Aorta (tissue), 5 donors: ENCODE data around the gene FOXC2. TPM values are rescaled to one million over a fixed set of nuclear protein-coding genes. Genes with fewer than 3 reads are reported as not detected.

Source experiments
- ATAC-seq: fragments of 200-7000 bp; cut with Tn5 transposase; one replicate; pipeline ENCODE4 v1.9.1; 2022; ENCODE audit warnings: moderate library complexity; ENCODE audit not compliant: low FRiP score
- DNase-seq, 2 donors: peaks; one replicate each; pipeline ENCODE4 v3.0.0-alpha.2; 2020
- H3K27ac ChIP-seq, 2 donors: one replicate each; pipeline ENCODE4 v1.5.1; 2013; ENCODE audit warnings: low read length in 2 of 2, mild to moderate bottlenecking in 2 of 2, moderate library complexity in 2 of 2, control low read depth in 1 of 2, inconsistent platforms in 1 of 2, low read depth in 1 of 2
- H3K27me3 ChIP-seq, 2 donors: one replicate each; pipeline ENCODE4 v1.6.1; 2013; ENCODE audit warnings: control low read depth in 1 of 2, low read length in 1 of 2, mild to moderate bottlenecking in 1 of 2, moderate library complexity in 1 of 2; ENCODE audit not compliant: insufficient read depth in 2 of 2, control insufficient read depth in 1 of 2
- H3K36me3 ChIP-seq, 2 donors: one replicate each; pipeline ENCODE4 v1.6.1; 2013; ENCODE audit warnings: control low read depth in 1 of 2, low read length in 1 of 2, mild to moderate bottlenecking in 1 of 2; ENCODE audit not compliant: insufficient read depth in 2 of 2, control insufficient read depth in 1 of 2
- H3K4me1 ChIP-seq, 2 donors: one replicate each; pipeline ENCODE4 v1.6.1; 2013; ENCODE audit warnings: low read length in 2 of 2, control low read depth in 1 of 2, mild to moderate bottlenecking in 1 of 2, moderate library complexity in 1 of 2; ENCODE audit not compliant: insufficient read depth in 2 of 2, control insufficient read depth in 1 of 2
- H3K4me3 ChIP-seq, 2 donors: one replicate each; pipeline ENCODE4 v1.5.1; 2013; ENCODE audit warnings: low read length in 2 of 2, control low read depth in 1 of 2, mild to moderate bottlenecking in 1 of 2
- H3K9me3 ChIP-seq: one replicate; pipeline ENCODE4 v1.6.1; 2013; ENCODE audit warnings: mild to moderate bottlenecking, low read length; ENCODE audit not compliant: control insufficient read depth
- WGBS, 2 donors: extraction: QIAGEN DNeasy Blood & Tissue Kit; methylation state at CpG; one replicate each; pipeline ENCODE4 v1.1.7; 2013; 5-methylcytosine and 5-hydroxymethylcytosine counted together
- intact Hi-C, 2 donors: fragments of 100-400 bp; cut with DNase I; formaldehyde crosslinking; loops; one replicate each; pipeline versions ENCODE4 v1.14.2 to v1.15.0; 2022
- polyA plus RNA-seq, 2 donors: library from polyadenylated mRNA; stranded (reverse); fragments of 200-250 nt; gene quantifications; one replicate each; pipeline ENCODE4 v1.2.3, GENCODE V29; 2013
- total RNA-seq, 2 donors: library from RNA; stranded (reverse); fragmentation: NEBNext Ultra II Directional; extraction: Animal tissue kit (Norgen Biotek cat#: 25700); gene quantifications; one replicate each; pipeline ENCODE4 v1.2.1, GENCODE V29; 2021
- donor health status: healthy with polysubstance abuse.
- donor health status: Bipolar disorder and iron deficiency.
- donor health status: DM: no; HTN: no; CAD: no.
- donor health status: DM: no; HTN: no; CAD: no.
- donor health status: DM: yes; HTN: yes; CAD: no.

FOXC2 gene
- total and polyA plus RNA-seq, 4 donors: 8.6 to 45.4 (median 25.9) TPM

- H3K9me3 ChIP-seq: no peaks in the 10 kb centered on the region
- H3K4me3 ChIP-seq: no peak overlapping the region
- ATAC-seq (no peak), DNase-seq (no peak)
- 76 to 83% methylated on average over 8 of the region's 8 CpGs for WGBS, 2 donors
- no peaks in the 10 kb centered on the region for H3K27me3 ChIP-seq
- intact Hi-C loops: no loop called here
- no peak overlapping the region for H3K27ac ChIP-seq
- no peaks in the 10 kb centered on the region for H3K4me1 ChIP-seq
- H3K36me3 ChIP-seq: peaks cover 0 to 2% of the 10 kb centered on the region in 2 donors
Observed at GRCh38 chr16:86549076-86549892, 17.3 kb upstream of the FOXC2 start.

DNA sequence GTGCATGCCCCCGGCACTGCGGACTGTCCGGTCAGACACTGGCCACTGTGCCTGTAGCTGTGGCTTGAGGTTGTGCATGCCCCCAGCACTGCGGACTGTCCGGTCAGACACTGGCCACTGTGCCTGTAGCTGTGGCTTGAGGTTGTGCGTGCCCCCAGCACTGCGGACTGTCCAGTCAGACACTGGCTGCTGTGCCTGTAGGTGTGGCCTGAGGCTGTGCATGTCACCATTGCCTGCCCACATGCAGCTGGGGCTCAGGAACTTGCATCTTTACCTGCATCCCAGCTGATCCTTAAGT lies 16.8 kb upstream of the FOXC2 start:
- H3K27ac ChIP-seq: no peak overlapping the region
- 93 to 94% methylated on average over 7 of the region's 7 CpGs for WGBS, 2 donors
- H3K4me1 ChIP-seq: no peaks in the 10 kb centered on the region
- intact Hi-C loops: no loop called here
- DNase-seq (peak in 1 of 2 donors; percentile 49), ATAC-seq (no peak)
- no peaks in the 10 kb centered on the region for H3K27me3 ChIP-seq
- H3K9me3 ChIP-seq: no peaks in the 10 kb centered on the region
- H3K4me3 ChIP-seq: no peak overlapping the region
- H3K36me3 ChIP-seq: peaks cover 0 to 2% of the 10 kb centered on the region in 2 donors

- Histone ChIP-seq H3K9me3 (no peaks in the 10 kb centered on the region), H3K27ac (no peak overlapping the region), H3K27me3 (no peaks in the 10 kb centered on the region), H3K4me3 (no peak overlapping the region), H3K4me1 (no peaks in the 10 kb centered on the region), H3K36me3 (peaks cover 0 to 2% of the 10 kb centered on the region in 2 donors)
- DNase-seq (no peak), ATAC-seq (no peak)
- 90 to 94% methylated on average over 5 of the region's 5 CpGs for WGBS, 2 donors
- intact Hi-C loops: no loop called here
Observed at GRCh38 chr16:86550281-86550680, 16.3 kb upstream of the FOXC2 start.

- ATAC-seq (no peak), DNase-seq (no peak)
- no peak overlapping the region for H3K27ac ChIP-seq
- H3K27me3 ChIP-seq: no peaks in the 10 kb centered on the region
- 94 to 95% methylated on average over 20 to 22 of the region's 22 CpGs for WGBS, 2 donors
- no peak overlapping the region for H3K4me3 ChIP-seq
- H3K4me1 ChIP-seq: no peaks in the 10 kb centered on the region
- intact Hi-C loops: no loop called here
- H3K36me3 ChIP-seq: no peaks in the 10 kb centered on the region
- no peaks in the 10 kb centered on the region for H3K9me3 ChIP-seq
Observed at GRCh38 chr16:86553356-86553755, 13.3 kb upstream of the FOXC2 start.

GRCh38 chr16:86554599-86554916 lies 12.1 kb upstream of the FOXC2 start:
- no peaks in the 10 kb centered on the region for H3K36me3 ChIP-seq
- ATAC-seq (no peak), DNase-seq (no peak)
- peak overlapping the region; percentile 30 to 60 for H3K27ac ChIP-seq
- H3K27me3 ChIP-seq: no peaks in the 10 kb centered on the region
- H3K9me3 ChIP-seq: no peaks in the 10 kb centered on the region
- WGBS, 2 donors: 4 to 5% methylated on average over 10 of the region's 10 CpGs
- no peaks in the 10 kb centered on the region for H3K4me1 ChIP-seq
- intact Hi-C loops: no loop called here
- peak overlapping the region; percentile 93 to 96 for H3K4me3 ChIP-seq

DNA sequence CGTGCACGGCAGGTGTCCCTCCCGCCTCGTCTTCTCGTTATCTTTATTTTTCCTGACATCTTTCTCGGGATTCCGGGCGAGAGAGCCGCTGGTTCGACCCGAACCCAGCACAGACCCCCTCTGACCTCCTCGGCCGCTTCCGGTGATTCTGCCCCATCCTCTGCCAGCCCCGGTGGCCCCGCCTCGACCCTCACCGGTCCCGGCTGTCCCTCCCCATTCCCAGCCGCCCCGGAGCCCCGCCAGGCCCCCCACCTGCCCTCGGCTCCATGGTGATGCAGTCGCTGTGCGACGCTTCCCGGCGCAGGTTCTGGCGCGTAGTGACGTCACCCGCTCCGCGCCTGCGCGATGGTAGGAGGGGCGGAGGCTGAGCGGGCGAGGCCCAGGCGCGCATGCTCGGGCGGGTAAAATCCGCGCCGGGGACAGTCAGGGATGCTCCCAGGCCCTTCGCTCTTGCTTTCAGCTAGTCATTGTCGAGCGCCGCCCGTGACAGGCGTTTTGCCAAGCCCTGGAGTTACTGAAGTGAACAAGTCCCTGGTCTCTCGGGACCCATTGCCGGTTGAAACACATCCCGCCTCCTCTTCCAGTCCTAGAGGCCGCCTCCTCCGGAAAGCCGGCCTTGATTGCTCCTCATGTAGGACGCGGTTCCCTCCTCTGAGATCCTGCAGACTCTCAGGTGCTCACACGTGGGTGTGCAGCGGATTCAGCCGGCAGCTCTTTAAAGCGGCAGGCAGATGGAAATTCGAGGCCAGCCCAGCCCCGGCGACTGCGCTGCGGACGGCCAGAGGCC lies 11.5 kb upstream of the FOXC2 start, which contains the start of gene MTHFSD:
Gene MTHFSD, minus strand, starts transcription at position 319 of the 787 bp plus-strand sequence. Its CDS starts 51 bp downstream, at position 268.
- Histone ChIP-seq H3K4me1 (no peaks in the 10 kb centered on the region), H3K4me3 (peak within 1 kb of the TSS; percentile 93 to 96), H3K9me3 (no peaks in the 10 kb centered on the region), H3K27ac (peak within 1 kb of the TSS; percentile 30 to 85), H3K27me3 (no peaks in the 10 kb centered on the region), H3K36me3 (no peaks in the 10 kb centered on the region)
- 3 to 4% methylated on average over 70 of the region's 70 CpGs for WGBS, 2 donors
- intact Hi-C loops: loop anchor here in 1 of 2 donors (5.0 kb wide), 2 partner anchors 572 to 827 kb away; partner anchors contain the start of gene FBXO31
- peak; percentile 96 to 99 for DNase-seq
- ATAC-seq: peak; percentile 95

DNA sequence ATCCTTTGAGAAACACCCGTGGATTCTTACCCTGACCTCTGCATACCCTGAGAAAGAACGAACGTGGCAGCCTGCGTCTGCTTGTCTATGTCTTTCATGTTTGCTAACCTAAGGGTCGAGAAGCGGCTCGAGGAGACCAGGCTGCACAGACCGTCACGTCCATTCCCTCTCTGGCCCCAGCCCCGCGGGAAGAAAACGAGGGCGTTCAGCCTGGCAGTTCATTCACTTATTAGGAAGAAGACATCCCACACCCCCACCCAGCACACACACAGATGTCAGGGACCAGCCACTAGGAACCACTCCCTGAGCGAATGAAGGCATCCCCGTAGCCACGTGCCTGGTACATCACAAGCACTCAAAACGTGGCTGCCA lies 10.9 kb upstream of the FOXC2 start:
- no peaks in the 10 kb centered on the region for H3K27me3 ChIP-seq
- H3K36me3 ChIP-seq: no peaks in the 10 kb centered on the region
- intact Hi-C loops: loop anchor here in 1 of 2 donors (5.0 kb wide), 2 partner anchors 572 to 827 kb away; partner anchors contain the start of gene FBXO31
- peak overlapping the region in 1 of 2 donors; percentile 85 for H3K27ac ChIP-seq
- ATAC-seq: no peak
- peak overlapping the region; percentile 72 to 93 for H3K4me3 ChIP-seq
- DNase-seq: no peak
- no peaks in the 10 kb centered on the region for H3K4me1 ChIP-seq
- WGBS, 2 donors: 29% methylated on average over 17 of the region's 17 CpGs
- no peaks in the 10 kb centered on the region for H3K9me3 ChIP-seq

- Histone ChIP-seq H3K36me3 (no peaks in the 10 kb centered on the region), H3K27ac (peak overlapping the region in 1 of 2 donors; percentile 56), H3K4me3 (no peak overlapping the region), H3K9me3 (no peaks in the 10 kb centered on the region), H3K27me3 (no peaks in the 10 kb centered on the region), H3K4me1 (no peaks in the 10 kb centered on the region)
- 17 to 19% methylated on average over 5 of the region's 5 CpGs for WGBS, 2 donors
- intact Hi-C loops: loop anchor here in 1 of 2 donors (5.0 kb wide), 2 partner anchors 571 to 826 kb away; partner anchors contain the start of gene FBXO31
- DNase-seq (no peak), ATAC-seq (no peak)
Observed at GRCh38 chr16:86556576-86556975, 10.1 kb upstream of the FOXC2 start.
